PC-9 (cell line): Measurements from ENCODE around the gene FLNB. TPM values are rescaled to one million over a fixed set of nuclear protein-coding genes. Genes with fewer than 3 reads are reported as not detected.

ENCODE experiments used
- BruUV-seq: library from RNA; stranded (reverse); fragments of 400-500 nt; replicated peaks from 2 replicates; lab custom pipeline; 2021; lab: Mats Ljungman, UMichigan
- CTCF ChIA-PET: fragments of 300-600 bp; sonication (Branson Sonifier 250); formaldehyde crosslinking; loops from one replicate; lab custom pipeline; 2022; ENCODE audit warnings: antibody characterized with exemption; lab: Charles Lee
- POLR2A ChIA-PET: fragments of 300-600 bp; sonication (Branson Sonifier 250); formaldehyde crosslinking; loops from one replicate; lab custom pipeline; 2022; ENCODE audit warnings: antibody characterized with exemption; ENCODE audit not compliant: unreplicated experiment; lab: Charles Lee
- DNase-seq, 2 experiments: peaks; one replicate each; pipeline versions ENCODE4 v3.0.0 to v3.0.0-alpha.2; 2015 to 2022; ENCODE audit warnings: mixed read lengths in 1 of 2
- H2AFZ ChIP-seq: fragments of 200-600 bp; sonication (generic); 2 replicates; pipeline ENCODE4 v1.8.1; 2017; ENCODE audit warnings: antibody characterized with exemption
- H3F3A ChIP-seq: fragments of 200-600 bp; sonication (generic); 2 replicates; pipeline ENCODE4 v1.8.1; 2017; ENCODE audit warnings: antibody characterized with exemption, mild to moderate bottlenecking, low read depth; ENCODE audit not compliant: insufficient read depth
- H3K27ac ChIP-seq: fragments of 200-600 bp; sonication (generic); 2 replicates; pipeline ENCODE4 v1.6.1; 2016; ENCODE audit warnings: mixed run types
- H3K27me3 ChIP-seq: fragments of 200-600 bp; sonication (generic); 2 replicates; pipeline ENCODE4 v1.6.1; 2016; ENCODE audit warnings: low read depth, mixed run types; ENCODE audit not compliant: insufficient read depth
- H3K36me3 ChIP-seq: fragments of 200-600 bp; sonication (generic); 2 replicates; pipeline ENCODE4 v1.6.1; 2016; ENCODE audit warnings: low read depth, mixed run types
- H3K4me1 ChIP-seq: fragments of 200-600 bp; sonication (generic); replicated peaks from 2 replicates; pipeline ENCODE4 v1.6.1; 2016; ENCODE audit warnings: mixed run types; ENCODE audit not compliant: insufficient read depth
- H3K4me2 ChIP-seq: fragments of 200-600 bp; sonication (generic); 2 replicates; pipeline ENCODE4 v1.6.1; 2017; ENCODE audit warnings: mixed run types
- H3K4me3 ChIP-seq: fragments of 200-600 bp; sonication (generic); 2 replicates; pipeline ENCODE4 v1.6.1; 2016; ENCODE audit warnings: mixed run types
- H3K79me2 ChIP-seq: fragments of 200-600 bp; sonication (generic); 2 replicates; pipeline ENCODE4 v1.6.1; 2017; ENCODE audit warnings: low read depth, mixed run types
- H3K9me2 ChIP-seq: fragments of 200-600 bp; sonication (generic); 2 replicates; pipeline ENCODE4 v1.8.1; 2017; ENCODE audit warnings: mild to moderate bottlenecking; ENCODE audit not compliant: insufficient read depth
- H3K9me3 ChIP-seq: fragments of 200-600 bp; sonication (generic); 2 replicates; pipeline ENCODE4 v1.8.1; 2016; ENCODE audit warnings: low read depth; ENCODE audit not compliant: insufficient read depth
- H4K20me1 ChIP-seq: fragments of 200-600 bp; sonication (generic); 2 replicates; pipeline ENCODE4 v1.8.1; 2017; ENCODE audit not compliant: insufficient read depth
- EZH2 ChIP-seq: fragments of 200-600 bp; sonication (generic); IDR thresholded peaks from 2 replicates; pipeline ENCODE4 v1.8.0; 2017; ENCODE audit warnings: antibody characterized with exemption, low read depth
- intact Hi-C: fragments of 100-400 bp; cut with micrococcal nuclease; formaldehyde crosslinking; loops from one replicate; pipeline ENCODE4 v1.10.0; 2022; ENCODE audit not compliant: unreplicated experiment
- total RNA-seq: library from RNA; stranded (reverse); gene quantifications from 2 replicates; pipeline ENCODE4 v1.2.3, GENCODE V29; 2021
- TF ChIP-seq, protein P1 (sequence below): fragments of 200-600 bp; sonication (generic); conservative IDR thresholded peaks from 2 replicates; pipeline ENCODE4 v1.6.1; 2017; ENCODE audit warnings: mixed run types, antibody characterized with exemption, mild to moderate bottlenecking, moderate library complexity

Gene FLNB
- total RNA-seq, 1 experiment from 2014 or later: 349 TPM

DNA sequence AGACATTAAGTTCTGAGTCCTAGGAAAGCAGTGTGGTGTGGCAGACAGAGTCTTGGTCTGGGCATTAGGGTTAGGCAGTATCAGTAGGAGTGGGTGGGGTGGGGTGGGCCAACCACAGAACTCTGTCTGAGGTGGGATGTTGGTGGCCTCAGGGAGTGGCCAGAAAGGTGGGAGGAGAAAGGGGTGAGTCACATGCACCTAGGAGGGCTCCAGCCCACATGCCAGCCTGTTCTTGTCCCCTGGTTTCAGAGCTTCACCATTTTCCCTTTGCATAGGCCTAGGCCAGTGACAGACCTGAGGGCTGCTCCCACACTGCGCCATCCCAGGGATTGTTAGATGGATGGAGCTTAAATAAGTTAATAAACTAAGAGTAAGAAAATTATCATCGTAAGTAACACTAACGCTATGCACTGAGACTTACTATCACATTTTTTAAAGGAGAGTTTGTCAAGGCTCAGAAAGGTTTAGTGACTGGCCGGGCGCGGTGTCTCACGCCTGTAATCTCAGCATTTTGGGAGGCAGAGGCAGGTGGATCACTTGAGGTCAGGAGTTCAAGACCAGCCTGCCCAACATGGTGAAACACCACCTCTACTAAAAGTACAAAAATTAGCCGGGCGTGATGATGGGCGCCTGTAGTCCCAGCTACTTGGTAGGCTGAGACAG lies 168.7 kb downstream of the FLNB start:
- no peak overlapping the region for H2AFZ ChIP-seq
- intact Hi-C loops: loop anchor here (10.0 kb wide), 1 partner anchor 312 kb away; no protein-coding TSS in a partner anchor
- no peaks in the 10 kb centered on the region for H3K9me3 ChIP-seq
- H3K4me3 ChIP-seq: no peak overlapping the region
- CTCF ChIA-PET: interaction anchor here (0.6 to 0.7 kb wide), 4 partner anchors 168 to 1375 kb away, joined by 3 to 12 read pairs (median 4); no protein-coding TSS in a partner anchor
- no peak for DNase-seq
- POLR2A ChIA-PET: interaction anchor here (0.6 kb wide), 1 partner anchor 264 kb away, joined by 3 read pairs; no protein-coding TSS in a partner anchor
- H3K79me2 ChIP-seq: no peaks in the 10 kb centered on the region
- H3K4me2 ChIP-seq: no peak overlapping the region
- H3K4me1 ChIP-seq: peaks cover 13% of the 10 kb centered on the region
- H3K27ac ChIP-seq: no peak overlapping the region
- H3K27me3 ChIP-seq: no peaks in the 10 kb centered on the region
- no peaks in the 10 kb centered on the region for H4K20me1 ChIP-seq
- H3K36me3 ChIP-seq: no peaks in the 10 kb centered on the region
- BruUV-seq: no TSS peak
- TF ChIP-seq, protein P1, sequence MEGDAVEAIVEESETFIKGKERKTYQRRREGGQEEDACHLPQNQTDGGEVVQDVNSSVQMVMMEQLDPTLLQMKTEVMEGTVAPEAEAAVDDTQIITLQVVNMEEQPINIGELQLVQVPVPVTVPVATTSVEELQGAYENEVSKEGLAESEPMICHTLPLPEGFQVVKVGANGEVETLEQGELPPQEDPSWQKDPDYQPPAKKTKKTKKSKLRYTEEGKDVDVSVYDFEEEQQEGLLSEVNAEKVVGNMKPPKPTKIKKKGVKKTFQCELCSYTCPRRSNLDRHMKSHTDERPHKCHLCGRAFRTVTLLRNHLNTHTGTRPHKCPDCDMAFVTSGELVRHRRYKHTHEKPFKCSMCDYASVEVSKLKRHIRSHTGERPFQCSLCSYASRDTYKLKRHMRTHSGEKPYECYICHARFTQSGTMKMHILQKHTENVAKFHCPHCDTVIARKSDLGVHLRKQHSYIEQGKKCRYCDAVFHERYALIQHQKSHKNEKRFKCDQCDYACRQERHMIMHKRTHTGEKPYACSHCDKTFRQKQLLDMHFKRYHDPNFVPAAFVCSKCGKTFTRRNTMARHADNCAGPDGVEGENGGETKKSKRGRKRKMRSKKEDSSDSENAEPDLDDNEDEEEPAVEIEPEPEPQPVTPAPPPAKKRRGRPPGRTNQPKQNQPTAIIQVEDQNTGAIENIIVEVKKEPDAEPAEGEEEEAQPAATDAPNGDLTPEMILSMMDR: no peak
- TF ChIP-seq EZH2: no peak
- H3K9me2 ChIP-seq: no peaks in the 10 kb centered on the region
- peaks cover 58% of the 10 kb centered on the region for H3F3A ChIP-seq

DNA sequence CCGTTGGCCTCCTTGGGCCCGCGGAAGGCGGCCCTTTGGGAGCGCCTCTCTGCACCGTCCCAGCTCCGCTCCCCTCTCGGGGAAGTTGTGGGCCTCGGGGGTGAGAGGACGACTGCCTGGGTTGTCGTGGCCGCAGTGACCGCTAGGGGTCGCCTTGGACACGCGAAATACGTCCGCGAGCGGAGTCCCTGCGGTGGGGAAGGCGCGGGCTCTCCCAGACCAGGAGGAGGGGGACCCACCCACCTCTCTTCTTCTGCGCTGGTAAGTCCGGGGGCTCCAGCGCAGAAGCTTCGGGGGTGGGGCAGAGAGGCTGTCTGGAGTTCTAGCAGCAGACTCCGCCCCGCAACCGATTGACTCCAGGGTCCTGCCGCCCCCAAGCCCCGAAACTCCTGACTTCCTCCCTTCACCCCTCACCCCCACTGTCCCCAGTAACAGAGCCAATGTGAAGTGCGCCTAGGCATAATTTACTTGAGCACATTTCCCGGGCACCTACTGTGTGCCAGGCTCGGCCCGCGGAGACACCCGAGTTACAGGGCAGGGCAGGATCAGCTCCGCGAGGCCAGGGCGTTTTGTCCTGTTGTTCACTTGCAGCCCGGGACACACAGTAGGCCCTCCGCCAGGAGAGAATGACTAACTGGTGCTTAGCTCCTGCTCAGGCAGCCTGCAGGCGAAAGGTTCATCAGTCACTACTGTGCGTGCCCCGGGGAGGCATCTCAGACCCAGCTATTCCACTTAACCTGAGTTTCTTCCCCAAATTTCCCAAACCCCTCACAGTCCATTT lies 169.7 kb downstream of the FLNB start:
- no peak for TF ChIP-seq EZH2
- TF ChIP-seq, protein P1: peak; percentile 90
- H3F3A ChIP-seq: peaks cover 57% of the 10 kb centered on the region
- H3K79me2 ChIP-seq: no peaks in the 10 kb centered on the region
- DNase-seq: peak in 1 of 2 experiments; percentile 80
- peaks cover 13% of the 10 kb centered on the region for H3K4me1 ChIP-seq
- no peaks in the 10 kb centered on the region for H3K27me3 ChIP-seq
- H3K9me2 ChIP-seq: no peaks in the 10 kb centered on the region
- no TSS peak for BruUV-seq
- peak overlapping the region; percentile 70; the same call in 1 of the 2 replicates for H2AFZ ChIP-seq
- intact Hi-C loops: loop anchor here (10.0 kb wide), 1 partner anchor 313 kb away; no protein-coding TSS in a partner anchor
- H4K20me1 ChIP-seq: no peaks in the 10 kb centered on the region
- POLR2A ChIA-PET: interaction anchor here (0.6 kb wide), 1 partner anchor 265 kb away, joined by 3 read pairs; no protein-coding TSS in a partner anchor
- H3K4me3 ChIP-seq: peak overlapping the region; percentile 46; the same call in 1 of the 2 replicates
- no peaks in the 10 kb centered on the region for H3K36me3 ChIP-seq
- H3K4me2 ChIP-seq: peak overlapping the region; percentile 78
- H3K27ac ChIP-seq: no peak overlapping the region
- H3K9me3 ChIP-seq: no peaks in the 10 kb centered on the region
- CTCF ChIA-PET: interaction anchor here (0.5 to 0.7 kb wide), 4 partner anchors 116 to 1374 kb away, joined by 3 to 5 read pairs (median 4); no protein-coding TSS in a partner anchor

DNA sequence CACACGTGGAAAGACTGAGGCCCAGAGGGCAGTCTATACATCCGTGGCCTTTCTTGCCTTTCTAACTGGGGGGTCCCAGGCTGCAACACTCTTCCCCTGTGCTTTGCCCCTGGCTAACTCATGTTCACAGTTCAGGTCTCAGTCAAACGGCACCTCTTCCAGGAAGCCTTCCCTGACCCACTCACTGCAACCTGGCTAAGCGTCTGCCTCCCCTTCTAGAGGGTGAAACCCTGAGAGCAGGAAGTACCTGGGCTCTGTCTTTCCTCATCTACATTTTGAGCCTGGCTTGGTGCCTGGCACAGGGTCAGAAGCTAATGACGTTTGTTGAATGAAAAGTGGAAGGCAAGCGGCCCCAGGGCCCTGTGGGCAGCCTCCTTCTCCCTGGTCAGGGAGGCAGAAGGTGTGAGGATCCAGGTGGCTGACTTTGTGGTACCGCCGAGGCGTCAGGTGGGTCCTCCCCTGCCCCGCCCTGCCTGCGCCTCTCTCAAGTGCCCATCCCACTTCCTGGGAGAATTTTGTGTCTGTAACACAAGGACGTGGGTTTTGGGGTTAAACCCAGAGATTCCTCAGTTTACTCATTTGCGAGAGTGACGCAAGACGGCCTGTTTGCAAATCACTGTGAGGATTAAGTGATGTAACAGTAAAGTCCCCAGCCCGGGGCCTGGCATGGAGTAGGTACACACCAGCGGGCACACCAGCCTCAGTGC lies 170.5 kb downstream of the FLNB start:
- POLR2A ChIA-PET: no interaction called here
- Histone ChIP-seq H3K4me2 (no peak overlapping the region), H3K36me3 (no peaks in the 10 kb centered on the region), H3F3A (peaks cover 50% of the 10 kb centered on the region), H3K27ac (no peak overlapping the region), H2AFZ (no peak overlapping the region), H4K20me1 (no peaks in the 10 kb centered on the region), H3K4me1 (peaks cover 13% of the 10 kb centered on the region), H3K27me3 (no peaks in the 10 kb centered on the region), H3K9me3 (no peaks in the 10 kb centered on the region), H3K4me3 (no peak overlapping the region), H3K79me2 (no peaks in the 10 kb centered on the region), H3K9me2 (no peaks in the 10 kb centered on the region)
- DNase-seq: no peak
- TF ChIP-seq, protein P1: no peak
- no peak for TF ChIP-seq EZH2
- CTCF ChIA-PET: no interaction called here
- intact Hi-C loops: loop anchor here (10.0 kb wide), 1 partner anchor 314 kb away; no protein-coding TSS in a partner anchor
- no TSS peak for BruUV-seq
